HG03175 (cell line): ENCODE measurements around the gene UROD.

Experiments
- ATAC-seq: cut with Tn5 transposase; IDR thresholded peaks from one replicate; pipeline ENCODE4 v1.9.1; 2021; ENCODE audit warnings: mild to moderate bottlenecking, moderate library complexity; ENCODE audit not compliant: unreplicated experiment

Gene UROD

DNA sequence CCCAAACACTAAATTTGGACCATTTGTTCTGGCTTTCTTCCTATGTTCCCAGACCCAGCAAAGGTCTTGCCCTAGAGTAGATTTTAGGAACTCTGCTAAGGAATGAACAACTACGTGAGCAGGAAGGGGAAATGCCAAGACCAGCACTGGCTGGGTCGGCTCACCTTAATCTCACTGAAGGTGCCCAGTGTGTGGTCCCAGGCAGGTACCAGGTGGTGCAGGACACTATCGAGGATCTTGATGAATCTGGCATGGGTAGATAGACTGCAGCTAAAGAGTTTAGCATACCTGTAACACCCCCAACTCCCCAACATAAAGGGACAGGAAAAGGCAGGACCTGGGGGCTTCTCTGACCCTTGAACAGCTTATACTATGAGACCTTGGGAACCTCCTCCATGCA lies 4.0 kb upstream of the UROD start:
- no peak for ATAC-seq

DNA sequence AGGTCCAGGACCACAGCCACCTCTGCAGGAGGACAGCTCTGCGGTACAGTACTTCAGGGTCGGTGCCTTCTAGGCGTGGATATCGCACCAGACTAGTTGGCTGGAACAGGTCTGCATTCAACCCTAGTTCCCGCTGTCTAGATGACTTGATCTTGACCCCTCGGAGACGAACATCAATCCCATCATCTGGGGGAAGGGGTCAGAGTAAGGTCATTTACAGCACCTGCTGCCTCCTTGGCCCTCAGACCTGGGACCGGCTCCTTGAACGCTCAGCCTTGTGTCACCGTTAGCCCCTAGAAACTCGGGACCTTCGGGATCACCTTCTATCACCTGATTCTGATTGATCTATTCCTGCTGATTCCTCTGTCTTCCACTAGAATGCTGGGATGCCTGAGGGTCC lies 3.5 kb upstream of the UROD start:
- no peak for ATAC-seq

DNA sequence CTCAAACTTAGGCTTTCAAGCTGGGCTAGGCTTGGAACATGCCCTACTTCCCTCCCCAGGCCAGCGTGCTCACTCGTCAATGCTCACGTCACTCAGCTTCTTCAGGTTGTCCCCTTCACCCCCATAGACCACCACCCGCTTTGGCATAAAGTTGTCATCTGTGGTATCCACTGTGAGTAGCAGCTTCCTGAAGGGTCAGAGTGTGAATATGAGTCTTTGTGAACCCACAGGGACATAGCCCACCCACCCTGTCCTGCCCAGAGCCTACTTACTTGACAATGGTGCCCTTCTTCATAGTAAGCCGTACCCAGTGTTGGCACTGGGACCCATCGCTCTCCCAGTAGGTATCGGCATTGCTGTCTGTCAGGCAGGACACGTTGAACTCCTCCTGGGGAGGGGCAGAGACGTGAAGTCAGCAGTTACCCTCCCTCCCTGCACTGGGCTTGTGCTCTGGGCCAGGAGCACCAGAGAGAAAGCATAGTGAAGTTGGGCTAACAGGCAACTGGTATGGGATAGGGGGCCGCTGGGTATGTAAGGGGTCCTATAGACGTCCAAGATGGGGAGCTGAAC lies 2.7 kb upstream of the UROD start:
- ATAC-seq = no peak

DNA sequence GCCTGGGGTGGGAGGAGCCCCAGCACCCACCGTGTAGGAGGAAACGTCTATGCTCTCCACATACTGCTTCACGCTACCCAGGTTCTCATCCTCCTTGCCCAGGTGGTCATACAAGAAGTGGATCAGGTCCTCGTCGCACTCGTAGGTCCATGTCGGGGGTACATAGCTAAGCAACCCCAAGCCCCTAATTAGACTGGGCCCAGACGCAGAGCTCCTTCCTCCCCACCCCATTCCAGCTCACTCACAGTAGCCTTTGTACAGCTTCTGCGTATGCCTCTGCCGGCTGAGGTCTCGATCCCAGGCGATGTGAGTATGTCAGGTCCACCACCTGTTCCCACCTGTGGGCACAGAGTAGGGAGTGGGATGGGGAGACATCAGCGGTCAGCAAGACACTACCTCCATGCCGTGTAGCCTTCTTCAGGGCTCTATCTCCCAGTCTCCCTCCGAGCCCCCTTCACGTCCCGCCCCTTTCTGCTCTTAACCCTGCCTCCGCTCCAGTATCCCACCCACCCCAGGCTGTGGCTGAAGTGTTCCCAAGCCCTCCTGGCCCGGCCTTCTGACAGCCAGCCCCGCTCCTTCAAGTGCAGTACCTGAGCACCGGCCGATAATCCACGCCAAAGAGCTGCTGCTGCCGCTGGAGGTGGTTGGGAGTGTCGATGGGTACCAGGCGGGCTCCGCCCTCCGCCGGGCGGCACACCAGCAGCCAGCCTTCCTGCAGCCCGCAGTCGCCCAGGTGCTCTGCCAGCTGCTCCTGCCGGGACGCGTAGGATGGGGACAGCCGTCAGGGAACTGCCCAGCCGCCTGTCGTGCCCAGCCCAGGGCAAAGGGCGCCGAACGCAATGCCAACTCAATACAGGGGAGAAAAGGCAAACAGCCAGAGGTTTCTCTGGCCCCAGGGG lies 1.8 kb upstream of the UROD start:
- no peak for ATAC-seq

DNA sequence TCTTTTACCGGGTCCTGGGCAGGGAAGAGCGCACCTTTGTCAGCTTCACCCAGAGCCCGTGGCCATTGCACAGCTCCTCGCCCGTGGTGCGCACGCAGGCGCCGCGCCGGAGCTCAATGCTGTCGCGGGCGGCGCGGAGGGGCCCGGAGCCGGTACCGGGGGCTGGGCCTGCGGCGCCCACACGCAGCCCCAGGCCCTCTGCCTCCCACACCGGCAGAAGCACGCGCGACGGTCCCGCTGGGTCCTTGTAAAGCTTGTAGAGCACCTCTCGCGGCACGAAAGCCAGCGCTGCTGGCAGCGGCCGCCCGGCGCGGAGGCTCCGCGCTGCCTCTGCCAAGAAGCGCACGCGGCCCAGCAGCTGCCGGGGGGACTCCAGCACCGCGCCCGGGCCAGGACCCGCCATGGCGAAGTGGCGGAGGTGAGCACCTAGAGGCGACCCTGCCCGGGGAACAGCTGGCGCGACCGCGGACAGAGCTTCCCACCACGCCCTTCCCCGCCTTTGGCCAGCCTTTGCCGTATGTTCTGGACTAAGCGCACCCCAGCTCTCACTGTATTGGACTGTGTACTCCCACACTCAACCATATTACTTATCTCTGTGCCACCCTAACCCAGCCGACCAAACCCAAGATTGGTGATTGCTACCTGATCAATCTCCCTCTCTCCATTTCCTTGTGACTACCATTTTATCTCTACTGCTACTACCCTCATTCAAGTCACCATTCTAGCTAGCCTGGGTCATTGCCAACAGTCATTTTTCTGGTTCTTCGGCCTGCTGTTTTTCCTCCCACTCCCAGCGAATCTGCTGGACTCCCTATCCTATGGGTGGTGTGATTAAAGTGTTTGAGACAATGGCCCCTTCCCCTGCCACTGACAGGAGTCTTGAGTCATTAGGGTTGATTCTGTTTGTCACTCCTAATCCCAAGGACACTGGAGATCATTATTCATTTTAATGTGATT lies 921 bp upstream of the UROD start, which contains the start of gene HECTD3:
Gene HECTD3 (minus strand): TSS at position 470 of the 957 bp plus-strand sequence. CDS start 67 bp downstream, at position 403.
- ATAC-seq = peak; percentile 56

DNA sequence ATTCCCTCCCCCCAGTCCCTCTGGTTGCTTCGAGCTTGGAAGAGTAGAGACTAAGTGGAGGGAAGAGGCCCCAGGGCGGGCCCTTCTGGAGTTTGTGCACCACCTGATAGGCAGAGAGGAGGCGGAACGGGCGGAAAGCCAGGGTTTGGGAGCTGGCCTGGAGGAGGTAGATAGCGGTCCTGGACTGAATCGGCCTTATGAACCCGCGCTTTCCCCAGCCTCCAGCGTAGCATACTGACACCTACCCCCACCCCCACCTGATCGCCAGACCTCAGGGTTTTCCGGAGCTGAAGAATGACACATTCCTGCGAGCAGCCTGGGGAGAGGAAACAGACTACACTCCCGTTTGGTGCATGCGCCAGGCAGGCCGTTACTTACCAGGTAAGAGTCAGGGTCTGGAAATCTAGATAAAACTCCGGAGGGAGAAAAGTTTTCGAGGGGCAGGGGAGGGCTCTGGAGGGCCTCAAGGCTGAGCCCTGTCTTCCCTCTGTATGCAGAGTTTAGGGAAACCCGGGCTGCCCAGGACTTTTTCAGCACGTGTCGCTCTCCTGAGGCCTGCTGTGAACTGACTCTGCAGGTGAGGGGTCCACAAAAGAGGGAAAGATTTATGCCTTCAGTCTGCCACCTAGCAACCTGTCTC lies 705 bp downstream of the UROD start:
- no peak for ATAC-seq

DNA sequence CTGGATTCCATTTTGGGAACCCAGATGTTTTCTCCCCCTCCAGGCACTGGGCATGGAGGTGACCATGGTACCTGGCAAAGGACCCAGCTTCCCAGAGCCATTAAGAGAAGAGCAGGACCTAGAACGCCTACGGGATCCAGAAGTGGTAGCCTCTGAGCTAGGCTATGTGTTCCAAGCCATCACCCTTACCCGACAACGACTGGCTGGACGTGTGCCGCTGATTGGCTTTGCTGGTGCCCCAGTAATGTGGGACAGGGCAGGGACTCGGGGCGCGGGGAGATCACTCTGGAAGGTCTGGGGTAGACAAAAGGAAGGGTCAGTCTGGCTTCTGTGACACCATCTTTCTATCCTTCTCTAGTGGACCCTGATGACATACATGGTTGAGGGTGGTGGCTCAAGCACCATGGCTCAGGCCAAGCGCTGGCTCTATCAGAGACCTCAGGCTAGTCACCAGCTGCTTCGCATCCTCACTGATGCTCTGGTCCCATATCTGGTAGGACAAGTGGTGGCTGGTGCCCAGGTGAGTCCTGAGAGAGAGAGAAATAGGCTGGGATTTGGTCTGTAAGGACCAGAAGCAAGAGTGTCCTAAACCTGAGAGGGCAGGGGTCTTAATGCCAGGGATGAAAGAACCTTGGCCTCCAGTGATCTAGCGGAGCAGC lies 1.6 kb downstream of the UROD start:
- no peak for ATAC-seq

DNA sequence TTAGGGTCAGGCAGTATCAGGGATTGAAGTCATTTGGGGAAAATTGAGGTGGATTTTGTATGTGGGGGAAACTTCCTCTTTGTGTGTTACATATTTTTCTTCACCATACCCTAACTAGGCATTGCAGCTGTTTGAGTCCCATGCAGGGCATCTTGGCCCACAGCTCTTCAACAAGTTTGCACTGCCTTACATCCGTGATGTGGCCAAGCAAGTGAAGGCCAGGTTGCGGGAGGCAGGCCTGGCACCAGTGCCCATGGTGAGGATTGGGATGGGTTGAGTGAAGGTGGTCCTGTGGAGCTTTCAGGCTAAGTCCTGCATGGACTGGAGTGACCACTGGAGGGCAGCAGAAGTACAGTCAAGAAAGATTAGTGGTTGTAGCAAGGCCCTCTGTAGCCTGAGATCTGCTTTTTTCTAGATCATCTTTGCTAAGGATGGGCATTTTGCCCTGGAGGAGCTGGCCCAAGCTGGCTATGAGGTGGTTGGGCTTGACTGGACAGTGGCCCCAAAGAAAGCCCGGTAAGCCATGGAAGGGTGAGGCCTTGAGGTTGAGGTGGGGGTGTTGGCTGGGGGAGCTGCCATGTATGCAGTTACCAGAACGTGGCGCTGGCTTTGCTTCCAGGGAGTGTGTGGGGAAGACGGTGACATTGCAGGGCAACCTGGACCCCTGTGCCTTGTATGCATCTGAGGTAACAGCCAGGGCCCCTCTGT lies 2.4 kb downstream of the UROD start:
- no peak for ATAC-seq

DNA sequence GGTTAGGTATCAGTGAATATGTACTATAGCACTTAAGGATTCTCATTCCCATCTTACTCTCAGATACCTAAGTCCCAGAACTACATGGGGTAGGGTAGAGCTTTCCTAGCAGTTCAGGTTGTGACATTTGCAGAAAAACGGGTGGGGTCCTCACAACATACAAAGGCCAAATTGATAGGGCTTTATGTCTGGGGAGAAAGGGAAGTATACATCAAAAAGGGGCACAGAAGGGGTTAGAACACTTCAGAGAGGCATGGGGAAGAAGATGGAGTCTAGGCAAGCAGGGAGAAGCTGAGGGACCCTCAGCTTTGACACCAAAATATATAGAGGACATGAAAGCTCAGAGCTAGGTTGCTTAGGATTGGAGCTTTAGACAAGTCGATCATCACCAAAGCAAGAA lies 3.6 kb downstream of the UROD start:
- ATAC-seq = no peak

DNA sequence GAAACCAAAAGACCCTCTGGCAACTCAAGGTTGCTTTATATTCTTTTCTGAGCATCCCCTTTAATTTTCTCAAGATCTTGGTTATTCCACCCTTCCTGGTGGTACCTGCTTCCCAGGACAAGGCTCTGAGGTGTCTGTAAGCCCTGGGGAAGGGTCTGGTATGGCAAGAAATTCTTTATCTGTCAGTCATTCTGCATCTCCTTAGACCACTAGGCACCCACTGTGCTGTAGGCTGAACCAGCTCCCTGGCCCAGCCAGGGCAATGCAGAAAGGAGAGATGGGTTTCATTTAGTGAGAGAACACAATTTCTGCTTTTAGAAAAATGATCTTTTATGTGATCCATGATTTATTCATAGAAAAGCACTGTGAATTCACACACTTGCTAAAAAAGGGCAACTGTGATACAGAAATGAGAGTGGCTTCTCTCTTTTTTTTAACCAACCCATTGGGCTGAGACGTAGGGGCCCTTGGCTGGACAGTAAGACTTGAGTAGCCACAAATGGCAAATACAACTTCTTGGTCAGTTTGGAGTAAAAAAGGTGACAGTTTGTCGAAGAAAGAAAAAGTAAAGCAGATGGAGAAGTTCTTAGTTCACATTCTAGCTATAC lies 4.1 kb downstream of the UROD start:
- ATAC-seq = no peak

DNA sequence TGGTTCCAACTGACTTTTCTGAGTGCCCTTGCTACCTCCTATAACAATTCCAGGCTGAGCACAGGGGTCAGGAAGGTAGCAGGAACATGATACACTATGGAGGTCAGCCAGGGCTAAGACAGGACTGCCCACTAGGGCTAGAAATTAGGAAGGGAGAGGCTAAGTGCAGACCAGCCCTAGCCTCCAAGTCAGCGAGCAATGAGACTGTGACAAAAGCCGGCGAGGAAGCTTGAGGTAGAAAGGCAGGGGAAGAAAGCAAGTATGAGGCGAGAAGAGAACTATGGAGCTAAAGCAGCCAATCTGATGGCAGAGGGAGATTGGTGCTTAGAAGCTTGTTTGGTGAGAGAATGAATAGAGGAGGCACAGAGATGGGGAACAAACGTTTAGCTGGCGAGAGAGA lies 4.7 kb downstream of the UROD start:
- ATAC-seq = no peak

DNA sequence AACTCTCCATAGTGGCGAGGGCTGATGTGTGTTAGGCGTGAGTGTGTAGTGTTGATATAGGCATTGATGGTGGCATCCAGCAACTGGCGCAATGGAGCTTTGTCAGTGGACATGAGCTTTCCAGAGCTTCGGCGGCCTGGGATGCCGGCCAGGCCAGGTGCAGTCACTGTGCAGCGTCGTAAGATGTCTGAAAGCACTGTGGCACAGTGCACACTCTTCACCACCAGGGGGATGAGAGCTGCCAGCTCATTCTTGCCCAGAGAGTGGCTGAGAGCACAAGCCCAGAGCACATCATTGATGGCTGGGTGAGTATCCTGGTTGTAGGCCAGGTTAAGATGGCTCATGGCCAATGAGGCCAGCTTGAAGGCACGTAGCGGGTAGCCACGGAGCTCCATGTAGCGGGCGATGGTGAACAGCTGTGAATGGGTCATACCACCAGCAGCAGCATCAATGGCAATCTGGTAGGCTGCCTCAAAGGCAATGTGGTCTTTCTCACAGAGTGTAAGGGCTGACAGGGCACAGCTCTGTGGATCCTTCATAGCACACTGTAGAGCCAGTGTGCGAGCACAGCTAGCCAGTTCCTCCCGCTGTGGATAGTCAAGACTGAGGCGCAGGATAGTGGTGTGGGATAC lies 6.7 kb downstream of the UROD start:
- peak; percentile 66 for ATAC-seq

DNA sequence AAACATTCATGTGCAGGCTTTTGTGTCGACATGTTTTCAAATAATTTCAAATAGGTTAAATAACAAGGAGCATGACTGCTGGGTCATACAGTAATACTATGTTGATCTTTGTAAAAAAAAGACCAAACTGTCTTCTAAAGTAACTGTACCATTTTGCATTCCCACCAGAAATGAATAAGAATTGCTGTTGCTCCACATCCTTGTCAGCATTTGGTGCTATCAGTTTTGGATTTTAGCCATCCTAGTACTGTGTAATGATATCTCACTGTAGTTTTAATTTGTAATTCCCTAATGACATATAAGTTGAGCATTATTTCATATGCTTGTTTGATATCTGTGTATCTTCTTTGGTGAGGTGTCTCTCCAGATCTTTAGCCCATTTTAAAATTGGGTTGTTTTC lies 11.6 kb downstream of the UROD start:
- no peak for ATAC-seq

DNA sequence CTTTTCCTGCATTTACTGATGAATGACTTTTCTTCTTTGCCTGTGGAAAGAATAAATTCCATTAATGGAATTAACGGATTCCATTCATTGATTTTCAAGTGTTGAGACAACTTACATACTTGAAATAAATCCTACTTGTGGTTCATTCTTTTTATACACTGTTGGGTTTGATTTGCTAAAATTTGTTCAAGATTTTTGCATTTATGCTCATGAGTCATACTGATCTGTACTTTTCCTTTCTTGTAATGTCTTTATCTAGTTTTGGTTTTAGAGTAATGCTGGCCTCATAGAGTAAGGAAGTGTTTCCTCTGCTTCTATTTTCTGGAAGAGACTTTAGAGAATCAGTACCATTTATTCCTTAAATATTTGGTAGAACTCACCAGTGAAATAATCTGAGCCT lies 14.4 kb downstream of the UROD start:
- no peak for ATAC-seq

DNA sequence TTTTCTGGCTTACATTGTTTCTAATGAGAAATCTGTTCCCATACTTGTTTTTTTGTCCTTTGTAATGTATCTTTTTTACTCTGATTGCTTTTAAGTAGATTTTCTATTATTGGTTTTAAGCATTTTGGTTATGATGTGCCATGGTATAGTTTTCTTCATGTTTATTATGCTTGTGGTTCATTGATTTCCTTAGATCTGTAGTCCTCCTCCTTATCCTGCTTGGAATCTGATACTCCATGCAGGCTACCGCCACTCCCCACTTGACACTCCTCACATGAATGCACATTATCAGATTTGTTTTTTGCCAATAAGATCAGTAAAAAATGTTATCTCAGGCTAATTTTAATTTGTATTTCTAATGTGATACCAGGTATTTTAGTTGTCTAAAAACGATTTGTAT lies 20.8 kb downstream of the UROD start:
- no peak for ATAC-seq

DNA sequence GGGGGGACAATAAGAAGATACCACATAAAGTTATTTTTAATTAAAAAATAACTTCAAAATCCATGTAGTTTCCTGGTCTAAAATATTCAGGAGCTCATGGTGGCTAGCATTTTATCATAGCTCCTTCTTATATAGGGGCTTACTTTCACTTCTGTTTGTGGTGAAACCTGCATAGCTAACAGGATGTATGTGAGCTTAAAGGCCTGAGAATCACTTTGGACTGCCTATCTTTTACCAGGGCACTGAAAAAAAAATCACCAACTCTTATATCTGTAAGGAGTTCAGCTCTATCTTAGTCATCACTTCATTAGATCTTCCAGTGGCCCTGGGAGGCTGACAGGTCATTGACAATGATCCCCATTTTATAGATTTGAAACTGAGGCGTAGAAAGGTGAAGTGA lies 21.3 kb downstream of the UROD start:
- peak; percentile 62 for ATAC-seq

DNA sequence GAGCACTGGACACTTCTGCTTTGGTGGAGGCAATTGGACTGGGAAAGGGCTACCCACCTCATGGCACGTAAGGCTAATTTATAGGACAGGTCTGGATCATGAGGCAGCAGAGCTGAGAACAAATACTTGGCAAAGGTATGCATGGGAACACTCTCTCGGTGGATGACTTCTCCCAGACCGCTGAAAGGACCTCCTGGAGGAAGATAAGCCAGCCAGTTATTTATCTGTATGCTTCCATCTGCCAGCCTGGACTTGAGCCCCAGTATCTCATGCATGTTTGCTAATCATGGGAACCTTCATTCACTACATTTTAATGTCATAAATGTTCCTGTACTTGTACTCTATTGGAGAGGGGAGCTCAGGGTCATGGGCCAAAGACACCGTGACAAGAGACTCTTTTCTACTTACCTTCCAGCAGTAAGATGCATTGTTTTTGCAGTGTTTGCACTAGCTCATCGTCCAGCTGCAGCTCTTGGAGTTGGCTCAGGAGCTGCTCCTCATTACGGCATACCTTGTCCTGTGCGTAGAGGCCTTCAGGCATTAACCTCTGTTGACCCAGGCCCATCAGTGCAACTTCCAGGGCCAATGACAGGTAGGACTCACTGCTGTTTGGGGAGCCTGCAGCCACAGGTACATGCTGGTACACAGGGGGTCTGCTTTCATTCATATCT lies 23.7 kb downstream of the UROD start:
- ATAC-seq = no peak

DNA sequence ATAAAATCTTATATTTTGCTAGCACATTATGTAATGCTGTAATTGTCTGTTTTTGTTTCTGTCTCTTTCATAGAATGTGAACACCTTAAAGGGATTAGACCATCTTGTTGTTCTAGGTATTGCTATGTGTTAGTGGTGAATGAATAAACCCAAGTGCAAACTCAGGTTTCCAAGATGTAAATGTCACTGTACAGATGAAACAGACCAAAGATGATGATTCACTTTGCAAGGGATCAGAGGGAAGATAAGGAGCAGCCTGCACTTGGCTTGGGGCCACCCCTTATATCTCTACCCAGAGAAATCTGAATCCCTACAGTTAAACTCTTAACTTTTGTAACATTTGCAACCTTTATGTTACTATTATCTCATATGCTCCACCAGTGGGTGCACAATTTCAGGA lies 25.4 kb downstream of the UROD start:
- ATAC-seq = no peak
